Smooth muscle cell (in vitro differentiated cells): ENCODE results near the gene DPP10. TPM values are rescaled to one million over a fixed set of nuclear protein-coding genes. Genes with fewer than 3 reads are reported as not detected.

ENCODE experiments used
- DNase-seq: peaks from one replicate; lab custom pipeline; 2025; ENCODE audit not compliant: unreplicated experiment; lab: John Stamatoyannopoulos, UW
- H2AFZ ChIP-seq: fragments of 200-600 bp; sonication (generic); 2 replicates; pipeline ENCODE4 v1.6.0; 2016; ENCODE audit warnings: antibody characterized with exemption, low read depth, mild to moderate bottlenecking
- H3F3A ChIP-seq: fragments of 200-600 bp; sonication (generic); 2 replicates; pipeline ENCODE4 v1.6.0; 2017; ENCODE audit warnings: antibody characterized with exemption, low read depth
- H3K27ac ChIP-seq: fragments of 200-600 bp; sonication (generic); 2 replicates; pipeline ENCODE4 v1.5.1; 2016; ENCODE audit warnings: low read depth, mild to moderate bottlenecking
- H3K27me3 ChIP-seq: fragments of 200-600 bp; sonication (generic); 2 replicates; pipeline ENCODE4 v1.6.1; 2016; ENCODE audit warnings: low read depth, mild to moderate bottlenecking
- H3K36me3 ChIP-seq: fragments of 200-600 bp; sonication (generic); 2 replicates; pipeline ENCODE4 v1.5.1; 2016; ENCODE audit warnings: low read depth
- H3K4me1 ChIP-seq: fragments of 200-600 bp; sonication (generic); 2 replicates; pipeline ENCODE4 v1.5.1; 2016; ENCODE audit warnings: low read depth
- H3K4me2 ChIP-seq: fragments of 200-600 bp; sonication (generic); 2 replicates; pipeline ENCODE4 v1.6.0; 2016; ENCODE audit warnings: mild to moderate bottlenecking
- H3K4me3 ChIP-seq: fragments of 200-600 bp; sonication (generic); 2 replicates; pipeline ENCODE4 v1.5.1; 2016; ENCODE audit warnings: mild to moderate bottlenecking
- H3K79me2 ChIP-seq: fragments of 200-600 bp; sonication (generic); 2 replicates; pipeline ENCODE4 v1.6.0; 2016; ENCODE audit warnings: low read depth, mild to moderate bottlenecking
- H3K9ac ChIP-seq: fragments of 200-600 bp; sonication (generic); 2 replicates; pipeline ENCODE4 v1.6.0; 2016; ENCODE audit warnings: low read depth
- H3K9me3 ChIP-seq: fragments of 200-600 bp; sonication (generic); replicated peaks from 2 replicates; pipeline ENCODE4 v1.5.1; 2016; ENCODE audit warnings: low read depth
- H4K20me1 ChIP-seq: fragments of 200-600 bp; sonication (generic); 2 replicates; pipeline ENCODE4 v1.6.0; 2016; ENCODE audit warnings: low read depth
- WGBS: methylation state at CpG from one replicate; pipeline ENCODE4 v1.1.7; 2016; ENCODE audit warnings: low lambda C conversion rate; 5-methylcytosine and 5-hydroxymethylcytosine counted together
- polyA plus RNA-seq: library from polyadenylated mRNA; unstranded; fragments of >200 nt; fragmentation: Nextera tagmentation; extraction: Ambion mirVana; gene quantifications from 2 replicates; pipeline ENCODE4 v1.2.1, GENCODE V29; 2016
- total RNA-seq: library from RNA; depleted of rRNA; stranded (reverse); fragments of >200 nt; gene quantifications from 2 replicates; pipeline ENCODE4 v1.2.3, GENCODE V29; 2014
- TF ChIP-seq, protein P1 (sequence below): fragments of 200-600 bp; sonication (generic); IDR thresholded peaks from 2 replicates; pipeline ENCODE4 v1.5.1; 2017; ENCODE audit warnings: borderline replicate concordance, mild to moderate bottlenecking, antibody characterized with exemption; ENCODE audit not compliant: insufficient read depth, poor library complexity, severe bottlenecking

Gene DPP10
- total and polyA plus RNA-seq, 2 experiments from 2014 or later, result 3.6 TPM; not detected in 1

DNA sequence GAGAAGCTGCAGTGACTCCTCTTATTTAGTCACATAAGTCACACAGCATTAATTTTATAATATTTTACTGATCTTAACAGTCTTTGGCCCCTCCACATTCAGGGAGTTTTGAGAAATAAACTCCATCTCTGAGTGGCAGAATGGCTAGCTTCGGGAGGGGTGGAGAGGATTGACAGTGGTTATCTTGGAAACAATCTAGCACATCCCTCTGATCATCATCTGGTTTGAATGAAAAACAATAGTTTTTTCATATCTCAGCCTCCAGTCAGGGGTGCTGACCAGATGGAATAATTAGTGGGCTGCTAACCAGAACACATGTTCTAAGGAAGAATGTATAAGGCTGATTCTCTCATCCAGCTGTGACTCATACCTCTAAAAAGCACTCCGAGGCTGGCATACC is 477.5 kb downstream of the DPP10 start:
- no peak overlapping the region for H3K9ac ChIP-seq
- H3K27me3 ChIP-seq, result no peaks in the 10 kb centered on the region
- WGBS, result 81% methylated on average over 2 of the region's 2 CpGs
- H2AFZ ChIP-seq, result no peak overlapping the region
- no peaks in the 10 kb centered on the region for H4K20me1 ChIP-seq
- TF ChIP-seq, protein P1, sequence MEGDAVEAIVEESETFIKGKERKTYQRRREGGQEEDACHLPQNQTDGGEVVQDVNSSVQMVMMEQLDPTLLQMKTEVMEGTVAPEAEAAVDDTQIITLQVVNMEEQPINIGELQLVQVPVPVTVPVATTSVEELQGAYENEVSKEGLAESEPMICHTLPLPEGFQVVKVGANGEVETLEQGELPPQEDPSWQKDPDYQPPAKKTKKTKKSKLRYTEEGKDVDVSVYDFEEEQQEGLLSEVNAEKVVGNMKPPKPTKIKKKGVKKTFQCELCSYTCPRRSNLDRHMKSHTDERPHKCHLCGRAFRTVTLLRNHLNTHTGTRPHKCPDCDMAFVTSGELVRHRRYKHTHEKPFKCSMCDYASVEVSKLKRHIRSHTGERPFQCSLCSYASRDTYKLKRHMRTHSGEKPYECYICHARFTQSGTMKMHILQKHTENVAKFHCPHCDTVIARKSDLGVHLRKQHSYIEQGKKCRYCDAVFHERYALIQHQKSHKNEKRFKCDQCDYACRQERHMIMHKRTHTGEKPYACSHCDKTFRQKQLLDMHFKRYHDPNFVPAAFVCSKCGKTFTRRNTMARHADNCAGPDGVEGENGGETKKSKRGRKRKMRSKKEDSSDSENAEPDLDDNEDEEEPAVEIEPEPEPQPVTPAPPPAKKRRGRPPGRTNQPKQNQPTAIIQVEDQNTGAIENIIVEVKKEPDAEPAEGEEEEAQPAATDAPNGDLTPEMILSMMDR, result no peak
- no peaks in the 10 kb centered on the region for H3K36me3 ChIP-seq
- no peak for DNase-seq
- no peak overlapping the region for H3K4me2 ChIP-seq
- no peak overlapping the region for H3K4me3 ChIP-seq
- no peaks in the 10 kb centered on the region for H3F3A ChIP-seq
- H3K79me2 ChIP-seq, result no peaks in the 10 kb centered on the region
- H3K9me3 ChIP-seq, result no peaks in the 10 kb centered on the region
- H3K27ac ChIP-seq, result no peak overlapping the region
- no peaks in the 10 kb centered on the region for H3K4me1 ChIP-seq

DNA sequence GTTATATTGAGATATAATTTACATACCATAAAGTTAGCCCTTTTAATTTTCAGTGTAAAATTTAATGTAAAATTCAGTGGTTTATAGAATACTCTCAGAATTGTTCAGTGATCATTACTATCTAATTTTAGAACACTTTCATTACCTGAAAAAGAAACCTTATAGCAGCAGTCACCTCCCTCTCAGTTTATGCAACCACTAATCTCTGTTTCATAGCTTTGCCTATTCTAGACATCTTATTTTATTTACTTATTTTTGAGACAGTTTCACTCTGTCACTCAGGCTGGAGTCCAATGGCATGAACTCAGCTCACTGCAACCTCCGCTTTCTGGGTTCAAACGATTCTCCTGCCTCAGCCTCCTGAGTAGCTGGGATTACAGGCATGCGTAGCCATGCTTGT is 479.6 kb downstream of the DPP10 start:
- Histone ChIP-seq H3K9ac (no peak overlapping the region), H3K4me3 (no peak overlapping the region), H3K9me3 (no peaks in the 10 kb centered on the region), H4K20me1 (no peaks in the 10 kb centered on the region), H3K27ac (no peak overlapping the region), H2AFZ (no peak overlapping the region), H3K4me1 (no peaks in the 10 kb centered on the region), H3K36me3 (no peaks in the 10 kb centered on the region), H3K4me2 (no peak overlapping the region), H3K27me3 (no peaks in the 10 kb centered on the region), H3K79me2 (no peaks in the 10 kb centered on the region), H3F3A (no peaks in the 10 kb centered on the region)
- WGBS, result 99% methylated on average over 3 of the region's 3 CpGs
- DNase-seq, result no peak
- TF ChIP-seq, protein P1, result no peak

GRCh38 chr2:114925296-114926255 is 483.1 kb downstream of the DPP10 start:
- no peak for DNase-seq
- no peaks in the 10 kb centered on the region for H3K27me3 ChIP-seq
- no peaks in the 10 kb centered on the region for H3K9me3 ChIP-seq
- H3K4me3 ChIP-seq, result no peak overlapping the region
- WGBS, result 83% methylated on average over 10 of the region's 10 CpGs
- H3K36me3 ChIP-seq, result no peaks in the 10 kb centered on the region
- H2AFZ ChIP-seq, result no peak overlapping the region
- no peaks in the 10 kb centered on the region for H3K4me1 ChIP-seq
- no peak overlapping the region for H3K9ac ChIP-seq
- TF ChIP-seq, protein P1, result no peak
- no peak overlapping the region for H3K4me2 ChIP-seq
- H3K79me2 ChIP-seq, result no peaks in the 10 kb centered on the region
- no peaks in the 10 kb centered on the region for H3F3A ChIP-seq
- H3K27ac ChIP-seq, result no peak overlapping the region
- no peaks in the 10 kb centered on the region for H4K20me1 ChIP-seq
